Left hindlimb (tissue), 1 donor: Measurements from ENCODE around the gene SNX10.
A peak's percentile ranks its signal among the peaks of the same experiment; 100 is the strongest.

Source experiments
- DNase-seq: peaks from one replicate; pipeline ENCODE4 v3.0.0-alpha.2; 2018

SNX10 gene

DNA sequence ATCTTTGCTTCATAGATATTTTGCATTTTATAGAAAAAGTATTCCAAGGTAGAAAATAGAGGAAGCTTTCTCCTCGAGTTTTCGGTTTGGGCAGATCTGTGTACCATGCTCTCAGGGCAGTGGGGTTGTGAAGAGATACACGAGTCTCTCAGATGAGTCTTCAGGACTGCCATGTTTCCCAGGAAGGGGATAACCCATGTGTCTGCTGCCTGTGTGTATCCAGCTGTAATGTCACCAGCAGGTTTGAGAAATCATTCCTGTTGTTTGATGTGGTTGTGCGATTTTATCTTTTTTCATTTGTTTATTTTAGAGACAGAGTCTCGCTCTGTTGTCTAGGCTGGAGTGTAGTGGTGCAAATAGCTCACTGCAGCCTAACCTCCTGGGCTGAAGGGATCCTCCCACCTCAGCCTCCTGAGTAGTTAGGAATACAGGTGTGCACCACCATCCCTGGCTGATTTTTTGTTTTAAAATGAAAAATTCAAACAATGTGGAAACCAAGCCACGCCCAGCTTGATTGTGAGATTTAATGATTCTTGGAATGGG lies 48.9 kb downstream of the SNX10 start:
- no peak for DNase-seq

DNA sequence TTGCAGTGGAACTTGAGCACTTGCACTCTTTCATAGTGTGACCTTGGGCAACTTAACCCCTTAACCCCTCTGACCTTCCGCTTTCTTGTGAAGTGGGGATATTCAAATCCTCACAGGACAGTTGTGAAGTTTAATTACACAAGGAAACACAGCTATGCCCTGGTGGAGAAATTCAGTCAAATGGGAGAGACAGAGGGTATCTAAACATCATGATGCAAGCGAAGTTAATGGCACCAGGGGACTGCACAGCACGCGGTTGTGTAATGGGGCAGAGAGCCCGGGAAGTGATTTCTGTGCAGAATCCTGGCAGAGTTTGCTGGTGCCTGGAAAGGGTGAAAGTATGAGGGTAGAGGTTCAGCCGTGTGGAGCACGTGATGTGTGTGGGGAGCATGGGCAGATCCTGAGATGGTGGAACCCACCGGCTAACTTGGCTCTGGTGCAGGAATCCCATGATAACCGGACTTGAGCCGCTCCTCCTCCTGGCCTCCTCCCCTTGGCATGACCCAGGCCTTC lies 51.7 kb downstream of the SNX10 start:
- no peak for DNase-seq

DNA sequence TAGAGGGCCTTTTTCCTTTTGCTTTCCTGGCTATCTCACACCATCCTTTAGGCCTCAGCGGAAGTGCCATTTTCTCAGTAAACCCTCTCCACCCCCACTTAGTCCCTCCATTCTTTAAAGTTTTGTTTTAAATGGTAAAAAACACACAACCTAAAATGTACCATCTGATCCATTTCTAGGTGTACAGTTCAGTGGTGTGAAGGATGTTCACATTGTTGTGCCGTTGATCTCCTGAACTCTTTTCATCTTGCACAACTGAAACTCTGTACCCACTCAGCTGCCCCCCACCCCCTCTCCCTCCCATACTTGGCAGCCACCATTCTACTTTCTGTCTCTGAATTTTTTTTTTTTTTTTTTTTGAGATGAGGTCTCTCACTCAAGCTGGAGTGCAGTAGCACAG lies 52.2 kb downstream of the SNX10 start:
- DNase-seq = no peak

- no peak for DNase-seq
Observed at GRCh38 chr7:26345202-26345601, 53.5 kb downstream of the SNX10 start.

- DNase-seq = no peak
Observed at GRCh38 chr7:26345837-26346236, 54.2 kb downstream of the SNX10 start.

DNA sequence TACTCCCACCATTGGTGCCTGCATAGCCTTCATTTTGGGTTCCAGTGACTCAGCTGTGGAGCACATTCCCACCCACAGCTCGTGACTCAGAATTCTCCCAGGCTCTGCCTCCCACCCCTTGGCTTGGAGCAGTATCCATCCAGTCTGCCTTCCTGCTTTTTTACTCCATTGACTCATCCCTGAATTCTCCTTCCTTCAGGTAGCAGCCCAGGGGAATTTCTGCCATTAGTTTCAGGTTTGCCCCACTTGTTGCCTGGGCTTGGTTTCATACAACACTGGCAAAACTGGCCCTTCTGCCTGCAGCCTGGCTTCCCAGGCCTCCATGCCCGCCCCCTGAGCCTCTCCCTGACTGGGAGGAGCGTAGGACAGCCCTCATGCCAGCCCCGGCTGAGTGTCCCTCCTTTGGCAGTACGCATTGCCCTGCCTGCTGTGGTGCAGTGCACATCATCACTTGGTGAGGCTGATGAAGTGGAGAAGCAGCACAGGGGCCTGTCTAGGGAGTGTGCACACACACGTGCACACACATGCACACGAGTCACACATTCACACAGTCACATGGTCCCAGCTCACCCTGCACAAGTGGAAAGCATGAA lies 55.0 kb downstream of the SNX10 start:
- DNase-seq = no peak

- no peak for DNase-seq
Observed at GRCh38 chr7:26348234-26348851, 56.7 kb downstream of the SNX10 start.

- no peak for DNase-seq
Observed at GRCh38 chr7:26349005-26349915, 57.6 kb downstream of the SNX10 start.

- no peak for DNase-seq
Observed at GRCh38 chr7:26351171-26351570, 59.5 kb downstream of the SNX10 start.

DNA sequence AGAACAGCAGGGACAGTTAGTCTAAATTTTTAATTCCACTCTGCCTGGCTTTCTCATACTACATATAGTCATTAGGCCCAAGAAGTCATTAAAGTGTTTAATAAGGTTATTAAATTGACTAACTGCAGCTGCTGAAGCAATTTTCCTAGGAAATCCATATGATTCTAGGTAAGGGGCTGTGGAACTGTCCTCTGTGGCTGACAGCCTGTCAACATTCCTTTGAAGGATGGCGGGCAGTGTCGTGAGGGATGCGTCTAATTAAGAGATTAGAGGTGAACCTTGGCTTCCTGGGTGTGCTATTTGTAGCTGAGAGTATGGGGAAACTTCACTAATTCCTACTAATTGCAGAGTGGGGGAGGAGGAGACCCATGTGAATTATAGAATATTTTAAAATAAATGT lies 64.6 kb downstream of the SNX10 start:
- DNase-seq = no peak

GRCh38 chr7:26356929-26357798 lies 65.5 kb downstream of the SNX10 start:
- no peak for DNase-seq

- DNase-seq = no peak
Observed at GRCh38 chr7:26357799-26358151, 66.1 kb downstream of the SNX10 start.

DNA sequence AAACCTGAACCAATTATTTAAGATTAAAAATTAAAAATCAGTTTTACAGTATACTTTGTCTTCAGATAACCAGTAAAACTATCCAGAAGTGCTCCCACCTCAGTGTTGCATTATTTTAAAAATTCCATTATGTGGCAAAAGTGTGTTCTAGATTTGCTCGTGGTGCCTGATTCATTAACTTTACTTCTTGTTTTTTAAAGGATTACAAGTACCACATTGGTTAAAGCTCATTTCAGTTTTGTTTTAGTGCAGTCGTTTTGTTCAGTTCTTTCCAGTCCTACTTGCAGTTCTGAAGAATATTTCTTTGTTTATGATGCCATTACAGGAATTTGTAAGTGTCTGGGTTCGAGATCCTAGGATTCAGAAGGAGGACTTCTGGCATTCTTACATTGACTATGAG lies 69.0 kb downstream of the SNX10 start:
- no peak for DNase-seq

GRCh38 chr7:26361637-26362036 lies 70.0 kb downstream of the SNX10 start:
- no peak for DNase-seq

GRCh38 chr7:26363465-26363864 lies 71.8 kb downstream of the SNX10 start:
- no peak for DNase-seq

DNA sequence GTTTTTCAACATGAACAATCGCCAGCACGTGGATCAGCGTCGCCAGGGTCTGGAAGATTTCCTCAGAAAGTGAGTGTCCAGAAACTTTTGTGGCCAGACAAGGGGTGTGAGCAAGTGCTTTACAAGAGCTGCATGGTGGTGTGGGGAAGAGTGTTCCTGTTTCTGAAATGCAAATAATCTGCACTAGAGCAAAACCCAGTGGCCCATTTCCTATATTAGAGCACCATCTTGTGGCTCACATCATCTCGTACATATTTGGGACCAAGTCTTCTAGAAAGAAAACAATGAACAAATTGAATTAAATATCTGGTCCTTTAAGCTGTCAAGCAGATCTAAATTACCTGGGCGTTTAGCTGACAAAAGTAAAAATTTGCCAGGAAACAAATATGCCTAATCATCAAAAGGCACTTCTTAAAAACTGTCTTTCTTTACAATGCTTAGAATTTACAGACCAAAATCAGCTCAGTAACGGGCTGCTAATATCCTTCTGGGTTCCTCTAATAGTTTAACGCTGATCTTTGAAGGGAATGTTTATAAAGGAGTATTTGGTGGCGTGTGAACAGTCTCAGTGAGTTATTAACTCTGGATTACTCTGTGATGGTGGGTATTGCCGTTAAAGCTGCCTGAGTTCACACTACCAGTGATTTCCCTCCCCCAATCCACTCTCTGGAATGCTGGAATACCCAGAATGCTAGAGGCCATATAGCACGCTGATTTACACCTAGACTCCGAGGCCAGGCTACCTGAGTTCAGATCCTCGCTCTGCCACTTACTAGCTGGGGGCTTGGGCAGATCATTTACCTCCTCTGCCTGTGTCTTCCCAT lies 73.6 kb downstream of the SNX10 start:
- peak; percentile 60 for DNase-seq

DNA sequence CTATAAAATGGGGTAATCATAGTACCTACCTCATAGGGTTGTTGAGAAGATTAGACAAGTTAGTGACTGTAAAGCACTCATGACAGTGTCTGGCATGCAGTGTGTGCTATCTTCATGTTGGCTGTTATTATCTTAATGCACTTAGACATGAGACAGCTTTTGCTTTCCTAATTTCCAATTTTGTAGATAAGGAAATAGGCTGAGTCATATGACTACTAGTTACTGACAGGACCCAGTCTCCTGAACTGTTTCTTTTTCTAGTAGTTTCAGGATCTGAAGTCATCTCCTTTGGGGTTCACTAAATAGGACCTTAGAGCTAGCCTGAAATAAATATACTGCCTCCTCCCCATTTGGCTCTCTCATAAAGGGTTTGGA lies 74.2 kb downstream of the SNX10 start:
- DNase-seq = no peak

- DNase-seq = no peak
Observed at GRCh38 chr7:26367219-26367711, 75.6 kb downstream of the SNX10 start.

- no peak for DNase-seq
Observed at GRCh38 chr7:26368542-26368941, 76.9 kb downstream of the SNX10 start.

GRCh38 chr7:26369593-26369992 lies 77.9 kb downstream of the SNX10 start:
- no peak for DNase-seq

DNA sequence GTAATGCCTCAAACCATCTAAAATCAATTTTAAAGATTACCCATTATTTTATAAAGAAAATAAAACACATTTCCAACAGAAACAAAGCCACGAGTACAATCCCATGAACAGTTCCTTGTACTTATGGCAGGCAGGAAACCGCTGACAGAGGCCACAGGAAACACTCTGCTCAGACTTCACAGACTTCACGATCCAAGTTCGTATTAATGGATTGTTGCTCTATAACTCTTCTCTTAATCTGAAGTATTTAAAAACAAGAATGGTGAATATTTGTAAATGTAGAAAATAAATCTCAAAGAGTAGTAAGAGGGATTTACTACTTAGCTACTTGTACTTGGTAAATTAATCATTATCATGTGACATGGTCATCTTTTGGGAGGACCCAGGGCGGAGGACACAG lies 78.3 kb downstream of the SNX10 start:
- no peak for DNase-seq

DNA sequence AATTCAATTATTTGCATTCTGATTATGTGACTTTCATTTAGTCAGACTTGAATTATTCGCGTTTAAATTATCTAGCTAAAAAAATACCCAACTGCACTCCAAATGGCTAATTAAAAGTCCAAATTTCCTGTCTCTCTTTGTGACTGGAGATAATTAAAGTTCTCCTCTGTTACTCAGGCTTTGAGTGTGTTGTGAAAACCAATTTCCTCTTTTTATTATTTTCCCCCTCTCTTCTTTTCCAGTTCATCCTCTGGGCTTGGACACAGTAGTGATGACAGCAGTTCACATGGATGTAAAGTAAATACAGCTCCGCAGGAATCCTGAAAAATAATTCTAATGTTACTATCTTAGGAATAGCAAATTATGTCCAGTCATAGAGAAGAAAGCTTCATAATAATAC lies 80.6 kb downstream of the SNX10 start:
- no peak for DNase-seq
